Activated naive CD8-positive, alpha-beta T cell treated with anti-CD3 and anti-CD28 coated beads, Interleukin-2, amount 50 U/mL, for 24 hours (primary cell): ENCODE results near the gene MAP3K12.
A peak's percentile ranks its signal among the peaks of the same experiment; 100 is the strongest.
"Not testable (repeated sequence)": the region's sequence is repeated elsewhere in the genome, so short reads cannot be mapped to it uniquely, and the experiment has no call there.

Experiments
- ATAC-seq: fragments of 150-1000 bp; cut with Tn5 transposase; one replicate; pipeline ENCODE4 v1.10.0; 2021
- DNase-seq: peaks from one replicate; pipeline ENCODE4 v3.0.0; 2021
- H3K27ac Mint-ChIP-seq: one replicate; pipeline ENCODE4 v1.8.0; 2021; ENCODE audit warnings: mild to moderate bottlenecking, mixed read lengths
- H3K27me3 Mint-ChIP-seq: one replicate; pipeline ENCODE4 v1.8.0; 2021; ENCODE audit warnings: mixed read lengths
- H3K36me3 Mint-ChIP-seq: one replicate; pipeline ENCODE4 v1.8.0; 2021; ENCODE audit warnings: low read depth, mixed read lengths
- H3K4me1 Mint-ChIP-seq: one replicate; pipeline ENCODE4 v1.8.0; 2021; ENCODE audit warnings: mixed read lengths
- H3K4me3 Mint-ChIP-seq: one replicate; pipeline ENCODE4 v1.8.0; 2021; ENCODE audit warnings: mild to moderate bottlenecking, moderate library complexity, mixed read lengths
- H3K9me3 Mint-ChIP-seq: one replicate; pipeline ENCODE4 v1.8.0; 2021; ENCODE audit warnings: mixed read lengths

MAP3K12 gene

GRCh38 chr12:53492188-53492587 is 7.1 kb downstream of the MAP3K12 start:
- ATAC-seq (no peak), DNase-seq (no peak)
- Mint-ChIP-seq H3K4me1 (peaks cover 21% of the 10 kb centered on the region), H3K4me3 (peak overlapping the region; percentile 87), H3K9me3 (no peaks in the 10 kb centered on the region), H3K27me3 (no peaks in the 10 kb centered on the region), H3K27ac (peak overlapping the region; percentile 44), H3K36me3 (no peaks in the 10 kb centered on the region)

- H3K4me1 Mint-ChIP-seq = peaks cover 23% of the 10 kb centered on the region
- H3K36me3 Mint-ChIP-seq = peaks cover 6% of the 10 kb centered on the region
- no peak overlapping the region for H3K4me3 Mint-ChIP-seq
- no peak for ATAC-seq
- no peak overlapping the region for H3K27ac Mint-ChIP-seq
- DNase-seq = no peak
- H3K9me3 Mint-ChIP-seq = no peaks in the 10 kb centered on the region
- H3K27me3 Mint-ChIP-seq = no peaks in the 10 kb centered on the region
Observed at GRCh38 chr12:53489242-53489864, 9.9 kb downstream of the MAP3K12 start.

GRCh38 chr12:53486736-53487487 is 12.3 kb downstream of the MAP3K12 start:
- Mint-ChIP-seq H3K4me3 (no peak overlapping the region), H3K36me3 (peaks cover 11% of the 10 kb centered on the region)

GRCh38 chr12:53485955-53486735 is 13.1 kb downstream of the MAP3K12 start:
- no peaks in the 10 kb centered on the region for H3K9me3 Mint-ChIP-seq
- no peak overlapping the region for H3K27ac Mint-ChIP-seq
- no peaks in the 10 kb centered on the region for H3K27me3 Mint-ChIP-seq
- no peak overlapping the region for H3K4me3 Mint-ChIP-seq
- no peak for ATAC-seq
- H3K36me3 Mint-ChIP-seq = peaks cover 14% of the 10 kb centered on the region
- H3K4me1 Mint-ChIP-seq = peaks cover 2% of the 10 kb centered on the region
- no peak for DNase-seq

More at GRCh38 chr12:53486736-53487487, 12.3 kb downstream of the MAP3K12 start:
- peaks cover 2% of the 10 kb centered on the region for H3K4me1 Mint-ChIP-seq
- DNase-seq (no peak), ATAC-seq (no peak)
- H3K27ac Mint-ChIP-seq = peak overlapping the region; percentile 42
- no peaks in the 10 kb centered on the region for H3K27me3 Mint-ChIP-seq
- H3K9me3 Mint-ChIP-seq = no peaks in the 10 kb centered on the region

- ATAC-seq (no peak), DNase-seq (no peak)
- H3K36me3 Mint-ChIP-seq = peaks cover 19% of the 10 kb centered on the region
- H3K4me1 Mint-ChIP-seq = peaks cover 2% of the 10 kb centered on the region
- H3K4me3 Mint-ChIP-seq = no peak overlapping the region
- H3K9me3 Mint-ChIP-seq = no peaks in the 10 kb centered on the region
- H3K27me3 Mint-ChIP-seq = no peaks in the 10 kb centered on the region
- peak overlapping the region; percentile 4 for H3K27ac Mint-ChIP-seq
Observed at GRCh38 chr12:53484686-53485575, 14.3 kb downstream of the MAP3K12 start.

GRCh38 chr12:53483979-53484377 is 15.3 kb downstream of the MAP3K12 start:
- Mint-ChIP-seq H3K27ac (peak overlapping the region; percentile 4), H3K9me3 (no peaks in the 10 kb centered on the region), H3K4me3 (no peak overlapping the region), H3K4me1 (peaks cover 2% of the 10 kb centered on the region), H3K36me3 (peaks cover 29% of the 10 kb centered on the region), H3K27me3 (no peaks in the 10 kb centered on the region)
- ATAC-seq (peak; percentile 16), DNase-seq (no peak)

- Mint-ChIP-seq H3K4me1 (peaks cover 4% of the 10 kb centered on the region), H3K27ac (no peak overlapping the region), H3K27me3 (no peaks in the 10 kb centered on the region), H3K4me3 (no peak overlapping the region), H3K36me3 (peaks cover 34% of the 10 kb centered on the region), H3K9me3 (no peaks in the 10 kb centered on the region)
- peak; percentile 1 for ATAC-seq
- DNase-seq = no peak
Observed at GRCh38 chr12:53483225-53483978, 15.9 kb downstream of the MAP3K12 start.

GRCh38 chr12:53482626-53483168 is 16.6 kb downstream of the MAP3K12 start:
- Mint-ChIP-seq H3K27ac (no peak overlapping the region), H3K36me3 (peaks cover 40% of the 10 kb centered on the region), H3K4me3 (no peak overlapping the region), H3K9me3 (no peaks in the 10 kb centered on the region), H3K27me3 (no peaks in the 10 kb centered on the region), H3K4me1 (peaks cover 4% of the 10 kb centered on the region)
- DNase-seq (no peak), ATAC-seq (peak; percentile 5)

- H3K4me3 Mint-ChIP-seq = no peak overlapping the region
- DNase-seq = no peak
- H3K36me3 Mint-ChIP-seq = peaks cover 44% of the 10 kb centered on the region
- H3K27me3 Mint-ChIP-seq = no peaks in the 10 kb centered on the region
- ATAC-seq = peak; percentile 21
- no peaks in the 10 kb centered on the region for H3K9me3 Mint-ChIP-seq
- no peak overlapping the region for H3K27ac Mint-ChIP-seq
- H3K4me1 Mint-ChIP-seq = peaks cover 7% of the 10 kb centered on the region
Observed at GRCh38 chr12:53481939-53482586, 17.2 kb downstream of the MAP3K12 start.

- Mint-ChIP-seq H3K36me3 (peaks cover 48% of the 10 kb centered on the region), H3K27ac (peak overlapping the region; percentile 49)
- not testable (repeated sequence) for H3K9me3 Mint-ChIP-seq, H3K27me3 Mint-ChIP-seq, H3K4me1 Mint-ChIP-seq, ATAC-seq, DNase-seq, H3K4me3 Mint-ChIP-seq
Observed at GRCh38 chr12:53481458-53481857, 17.8 kb downstream of the MAP3K12 start.

GRCh38 chr12:53480491-53481442 is 18.5 kb downstream of the MAP3K12 start:
- H3K27me3 Mint-ChIP-seq = no peaks in the 10 kb centered on the region
- no peaks in the 10 kb centered on the region for H3K9me3 Mint-ChIP-seq
- H3K4me1 Mint-ChIP-seq = peaks cover 13% of the 10 kb centered on the region
- DNase-seq = no peak
- H3K4me3 Mint-ChIP-seq = no peak overlapping the region
- peak overlapping the region; percentile 49 for H3K27ac Mint-ChIP-seq
- ATAC-seq = no peak
- H3K36me3 Mint-ChIP-seq = peaks cover 55% of the 10 kb centered on the region

GRCh38 chr12:53479331-53479730 is 19.9 kb downstream of the MAP3K12 start:
- H3K36me3 Mint-ChIP-seq = peaks cover 64% of the 10 kb centered on the region
- no peaks in the 10 kb centered on the region for H3K27me3 Mint-ChIP-seq
- peaks cover 22% of the 10 kb centered on the region for H3K4me1 Mint-ChIP-seq
- ATAC-seq = no peak
- H3K27ac Mint-ChIP-seq = peak overlapping the region; percentile 23
- no peak overlapping the region for H3K4me3 Mint-ChIP-seq
- no peak for DNase-seq
- H3K9me3 Mint-ChIP-seq = no peaks in the 10 kb centered on the region
